GM12878 (cell line): ENCODE results near the gene CASR. TPM values are rescaled to one million over a fixed set of nuclear protein-coding genes. Genes with fewer than 3 reads are reported as not detected.

ENCODE experiments used
- ATF7 ChIP-seq: fragments of 450-650 bp; IDR thresholded peaks from 2 replicates; pipeline ENCODE4 v1.6.1; 2016; ENCODE audit warnings: low read depth, mild to moderate bottlenecking
- BMI1 ChIP-seq: fragments of 450-650 bp; IDR thresholded peaks from 2 replicates; pipeline ENCODE4 v1.6.1; 2016; ENCODE audit warnings: mild to moderate bottlenecking, moderate library complexity, borderline replicate concordance
- BRCA1 ChIP-seq: IDR thresholded peaks from 2 replicates; pipeline ENCODE4 v1.6.1; 2011; ENCODE audit warnings: low read depth, low read length, improper control_type of control experiment
- CBX3 ChIP-seq: fragments of 200-600 bp; sonication (generic); IDR thresholded peaks from 2 replicates; pipeline ENCODE4 v1.6.1; 2016; ENCODE audit warnings: low read depth, borderline replicate concordance
- CHD4 ChIP-seq: fragments of 200-600 bp; sonication (generic); IDR thresholded peaks from 2 replicates; pipeline ENCODE4 v1.6.1; 2016; ENCODE audit warnings: mild to moderate bottlenecking
- CREM ChIP-seq: IDR thresholded peaks from 2 replicates; pipeline ENCODE4 v1.6.1; 2014; ENCODE audit warnings: antibody characterized with exemption, low read depth
- FOXM1 ChIP-seq: IDR thresholded peaks from 2 replicates; pipeline ENCODE4 v1.6.1; 2012; ENCODE audit warnings: low read depth, mild to moderate bottlenecking, inconsistent platforms, low read length, moderate library complexity
- IKZF1 ChIP-seq: fragments of 450-650 bp; conservative IDR thresholded peaks from 2 replicates; pipeline ENCODE4 v1.6.1; 2017; ENCODE audit warnings: antibody characterized with exemption, mild to moderate bottlenecking
- KLF5 ChIP-seq: fragments of 450-650 bp; IDR thresholded peaks from 2 replicates; pipeline ENCODE4 v1.6.1; 2014; ENCODE audit warnings: mild to moderate bottlenecking; ENCODE audit not compliant: partially characterized antibody
- NBN ChIP-seq: fragments of 450-650 bp; IDR thresholded peaks from 2 replicates; pipeline ENCODE4 v1.6.1; 2016
- PML ChIP-seq: IDR thresholded peaks from 2 replicates; pipeline ENCODE4 v1.6.1; 2012; ENCODE audit warnings: low read length, inconsistent platforms
- POLR2AphosphoS5 ChIP-seq: IDR thresholded peaks from 2 replicates; pipeline ENCODE4 v1.6.1; 2011; ENCODE audit warnings: mild to moderate bottlenecking, low read length, inconsistent platforms
- RAD21 ChIP-seq: IDR thresholded peaks from 2 replicates; pipeline ENCODE4 v1.6.1; 2011; ENCODE audit warnings: mild to moderate bottlenecking, low read depth, low read length, moderate library complexity; ENCODE audit not compliant: insufficient read depth
- SMAD5 ChIP-seq: IDR thresholded peaks from 2 replicates; pipeline ENCODE4 v1.6.1; 2016; ENCODE audit warnings: antibody characterized with exemption, low read depth
- YBX1 ChIP-seq: fragments of 450-650 bp; IDR thresholded peaks from 2 replicates; pipeline ENCODE4 v1.6.1; 2016; ENCODE audit warnings: antibody characterized with exemption
- ZNF622 ChIP-seq: fragments of 450-650 bp; IDR thresholded peaks from 2 replicates; pipeline ENCODE4 v1.6.1; 2017; ENCODE audit warnings: mild to moderate bottlenecking, inconsistent platforms
- ZSCAN29 ChIP-seq: fragments of 450-650 bp; IDR thresholded peaks from 2 replicates; pipeline ENCODE4 v1.6.1; 2017; ENCODE audit warnings: mild to moderate bottlenecking, moderate library complexity
- polyA plus RNA-seq, 11 experiments: library from polyadenylated mRNA; depleted of rRNA in 4 of 11; unstranded in 6 of 11; stranded (reverse) in 5 of 11; fragments of >200 nt; fragmentation: Nextera tagmentation in 4 of 11; fragmentation: Illumina TruSeq in 1 of 11; extraction: Ambion mirVana in 4 of 11; extraction: Trizol in 1 of 11; gene quantifications; 1 replicate in 1 of 11; 2 replicates in 10 of 11; pipeline versions ENCODE4 v1.2.1 to v1.2.3, GENCODE V29; 2011 to 2016; ENCODE audit warnings: inconsistent platforms in 2 of 11, missing spikeins in 2 of 11, low read depth in 1 of 11
- total RNA-seq, 4 experiments: library from RNA; depleted of rRNA in 3 of 4; stranded (reverse); fragments of >200 nt in 3 of 4; fragmentation: Illumina TruSeq in 1 of 4; extraction: Trizol in 1 of 4; gene quantifications; 2 replicates each; pipeline versions ENCODE4 v1.2.1 to v1.2.3, GENCODE V29; 2013 to 2021
- TF ChIP-seq, protein P1 (sequence below): IDR thresholded peaks from 2 replicates; pipeline ENCODE4 v1.6.1; 2012; ENCODE audit warnings: low read length, inconsistent platforms
- TF ChIP-seq, protein P2 (sequence below): IDR thresholded peaks from 2 replicates; pipeline ENCODE4 v1.6.1; 2012; ENCODE audit warnings: low read depth, low read length, improper control_type of control experiment
- TF ChIP-seq, protein P3 (sequence below): fragments of 450-650 bp; IDR thresholded peaks from 2 replicates; pipeline ENCODE4 v1.6.1; 2017; ENCODE audit warnings: antibody characterized with exemption, mild to moderate bottlenecking, moderate library complexity
- TF ChIP-seq, protein P4 (sequence below), 3 experiments: IDR thresholded peaks in 2 of 3; conservative IDR thresholded peaks in 1 of 3; 2 replicates each; pipeline ENCODE4 v1.5.1; 2011; ENCODE audit warnings: low read depth in 3 of 3, low read length in 3 of 3, mild to moderate bottlenecking in 3 of 3, control low read depth in 2 of 3, moderate library complexity in 2 of 3, inconsistent platforms in 1 of 3, mixed read lengths in 1 of 3; ENCODE audit not compliant: control insufficient read depth in 2 of 3, insufficient read depth in 1 of 3; ENCODE audit errors: extremely low read depth in 1 of 3
- TF ChIP-seq, protein P5 (sequence below): fragments of 450-650 bp; formaldehyde crosslinking; IDR thresholded peaks from 2 replicates; pipeline ENCODE4 v1.4.0; 2022; ENCODE audit warnings: mild to moderate bottlenecking, moderate library complexity

Gene CASR
- total and polyA plus RNA-seq, 10 of the 15 experiments (the other 5 are each of a cell fraction or from before 2014, with no cell fraction given): 0.04 to 0.37 (median 0.11) TPM

DNA sequence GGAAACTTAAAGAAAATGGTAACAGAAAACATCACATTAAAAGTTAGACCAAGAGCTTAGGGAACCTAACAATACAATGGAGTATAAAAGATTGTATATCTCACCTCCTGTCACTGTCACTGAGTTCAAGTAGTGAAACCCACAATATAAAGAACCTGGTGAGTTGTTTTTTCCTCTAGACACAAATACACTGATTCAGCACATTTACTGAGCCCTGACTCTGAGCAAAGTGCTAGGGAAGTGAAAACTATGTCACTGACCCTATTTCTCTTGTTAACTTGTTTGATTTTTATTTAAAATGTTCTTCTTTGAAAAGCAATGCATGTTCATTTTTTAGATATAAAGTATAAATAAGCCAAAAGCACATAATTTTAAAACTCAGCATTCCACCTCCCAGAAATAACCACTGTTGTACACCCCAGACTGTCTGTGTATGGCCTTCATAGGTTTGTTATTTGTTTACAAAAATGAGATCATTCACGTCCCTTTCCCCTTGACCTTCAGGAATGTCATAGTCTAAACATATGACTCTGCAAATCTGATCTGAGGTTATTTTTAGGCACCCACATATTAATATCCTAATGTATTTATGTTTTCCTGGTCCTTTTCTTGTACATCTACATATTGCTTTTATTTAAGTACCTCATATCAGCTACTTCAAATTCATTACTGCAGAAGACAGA, 72.4 kb downstream of the CASR start (continued):
- TF ChIP-seq, protein P1, sequence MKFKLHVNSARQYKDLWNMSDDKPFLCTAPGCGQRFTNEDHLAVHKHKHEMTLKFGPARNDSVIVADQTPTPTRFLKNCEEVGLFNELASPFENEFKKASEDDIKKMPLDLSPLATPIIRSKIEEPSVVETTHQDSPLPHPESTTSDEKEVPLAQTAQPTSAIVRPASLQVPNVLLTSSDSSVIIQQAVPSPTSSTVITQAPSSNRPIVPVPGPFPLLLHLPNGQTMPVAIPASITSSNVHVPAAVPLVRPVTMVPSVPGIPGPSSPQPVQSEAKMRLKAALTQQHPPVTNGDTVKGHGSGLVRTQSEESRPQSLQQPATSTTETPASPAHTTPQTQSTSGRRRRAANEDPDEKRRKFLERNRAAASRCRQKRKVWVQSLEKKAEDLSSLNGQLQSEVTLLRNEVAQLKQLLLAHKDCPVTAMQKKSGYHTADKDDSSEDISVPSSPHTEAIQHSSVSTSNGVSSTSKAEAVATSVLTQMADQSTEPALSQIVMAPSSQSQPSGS: no peak
- TF ChIP-seq CREM (no peak), IKZF1 (no peak; the same call in 1 of the 2 replicates), YBX1 (no peak), KLF5 (no peak), ZNF622 (no peak), POLR2AphosphoS5 (no peak), NBN (peak; percentile 49; the same call in 1 of the 2 replicates), ATF7 (peak; percentile 79), CHD4 (no peak), RAD21 (no peak), SMAD5 (no peak), PML (no peak), ZSCAN29 (no peak), CBX3 (no peak), FOXM1 (no peak), BRCA1 (no peak), BMI1 (no peak)
- TF ChIP-seq, protein P2, sequence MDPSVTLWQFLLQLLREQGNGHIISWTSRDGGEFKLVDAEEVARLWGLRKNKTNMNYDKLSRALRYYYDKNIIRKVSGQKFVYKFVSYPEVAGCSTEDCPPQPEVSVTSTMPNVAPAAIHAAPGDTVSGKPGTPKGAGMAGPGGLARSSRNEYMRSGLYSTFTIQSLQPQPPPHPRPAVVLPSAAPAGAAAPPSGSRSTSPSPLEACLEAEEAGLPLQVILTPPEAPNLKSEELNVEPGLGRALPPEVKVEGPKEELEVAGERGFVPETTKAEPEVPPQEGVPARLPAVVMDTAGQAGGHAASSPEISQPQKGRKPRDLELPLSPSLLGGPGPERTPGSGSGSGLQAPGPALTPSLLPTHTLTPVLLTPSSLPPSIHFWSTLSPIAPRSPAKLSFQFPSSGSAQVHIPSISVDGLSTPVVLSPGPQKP: no peak
- TF ChIP-seq, protein P3, sequence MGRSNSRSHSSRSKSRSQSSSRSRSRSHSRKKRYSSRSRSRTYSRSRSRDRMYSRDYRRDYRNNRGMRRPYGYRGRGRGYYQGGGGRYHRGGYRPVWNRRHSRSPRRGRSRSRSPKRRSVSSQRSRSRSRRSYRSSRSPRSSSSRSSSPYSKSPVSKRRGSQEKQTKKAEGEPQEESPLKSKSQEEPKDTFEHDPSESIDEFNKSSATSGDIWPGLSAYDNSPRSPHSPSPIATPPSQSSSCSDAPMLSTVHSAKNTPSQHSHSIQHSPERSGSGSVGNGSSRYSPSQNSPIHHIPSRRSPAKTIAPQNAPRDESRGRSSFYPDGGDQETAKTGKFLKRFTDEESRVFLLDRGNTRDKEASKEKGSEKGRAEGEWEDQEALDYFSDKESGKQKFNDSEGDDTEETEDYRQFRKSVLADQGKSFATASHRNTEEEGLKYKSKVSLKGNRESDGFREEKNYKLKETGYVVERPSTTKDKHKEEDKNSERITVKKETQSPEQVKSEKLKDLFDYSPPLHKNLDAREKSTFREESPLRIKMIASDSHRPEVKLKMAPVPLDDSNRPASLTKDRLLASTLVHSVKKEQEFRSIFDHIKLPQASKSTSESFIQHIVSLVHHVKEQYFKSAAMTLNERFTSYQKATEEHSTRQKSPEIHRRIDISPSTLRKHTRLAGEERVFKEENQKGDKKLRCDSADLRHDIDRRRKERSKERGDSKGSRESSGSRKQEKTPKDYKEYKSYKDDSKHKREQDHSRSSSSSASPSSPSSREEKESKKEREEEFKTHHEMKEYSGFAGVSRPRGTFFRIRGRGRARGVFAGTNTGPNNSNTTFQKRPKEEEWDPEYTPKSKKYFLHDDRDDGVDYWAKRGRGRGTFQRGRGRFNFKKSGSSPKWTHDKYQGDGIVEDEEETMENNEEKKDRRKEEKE: no peak
- TF ChIP-seq, protein P4, sequence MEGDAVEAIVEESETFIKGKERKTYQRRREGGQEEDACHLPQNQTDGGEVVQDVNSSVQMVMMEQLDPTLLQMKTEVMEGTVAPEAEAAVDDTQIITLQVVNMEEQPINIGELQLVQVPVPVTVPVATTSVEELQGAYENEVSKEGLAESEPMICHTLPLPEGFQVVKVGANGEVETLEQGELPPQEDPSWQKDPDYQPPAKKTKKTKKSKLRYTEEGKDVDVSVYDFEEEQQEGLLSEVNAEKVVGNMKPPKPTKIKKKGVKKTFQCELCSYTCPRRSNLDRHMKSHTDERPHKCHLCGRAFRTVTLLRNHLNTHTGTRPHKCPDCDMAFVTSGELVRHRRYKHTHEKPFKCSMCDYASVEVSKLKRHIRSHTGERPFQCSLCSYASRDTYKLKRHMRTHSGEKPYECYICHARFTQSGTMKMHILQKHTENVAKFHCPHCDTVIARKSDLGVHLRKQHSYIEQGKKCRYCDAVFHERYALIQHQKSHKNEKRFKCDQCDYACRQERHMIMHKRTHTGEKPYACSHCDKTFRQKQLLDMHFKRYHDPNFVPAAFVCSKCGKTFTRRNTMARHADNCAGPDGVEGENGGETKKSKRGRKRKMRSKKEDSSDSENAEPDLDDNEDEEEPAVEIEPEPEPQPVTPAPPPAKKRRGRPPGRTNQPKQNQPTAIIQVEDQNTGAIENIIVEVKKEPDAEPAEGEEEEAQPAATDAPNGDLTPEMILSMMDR (IDR thresholded peaks at IDR 0.05 in 2 of 3, conservative IDR thresholded peaks at IDR 0.05 in 1 of 3; ENCODE audit: control insufficient read depth in 2 of 3, extremely low read depth in 1 of 3, insufficient read depth in 1 of 3, low read depth in 3 of 3, low read length in 3 of 3): no peak
- TF ChIP-seq, protein P5, sequence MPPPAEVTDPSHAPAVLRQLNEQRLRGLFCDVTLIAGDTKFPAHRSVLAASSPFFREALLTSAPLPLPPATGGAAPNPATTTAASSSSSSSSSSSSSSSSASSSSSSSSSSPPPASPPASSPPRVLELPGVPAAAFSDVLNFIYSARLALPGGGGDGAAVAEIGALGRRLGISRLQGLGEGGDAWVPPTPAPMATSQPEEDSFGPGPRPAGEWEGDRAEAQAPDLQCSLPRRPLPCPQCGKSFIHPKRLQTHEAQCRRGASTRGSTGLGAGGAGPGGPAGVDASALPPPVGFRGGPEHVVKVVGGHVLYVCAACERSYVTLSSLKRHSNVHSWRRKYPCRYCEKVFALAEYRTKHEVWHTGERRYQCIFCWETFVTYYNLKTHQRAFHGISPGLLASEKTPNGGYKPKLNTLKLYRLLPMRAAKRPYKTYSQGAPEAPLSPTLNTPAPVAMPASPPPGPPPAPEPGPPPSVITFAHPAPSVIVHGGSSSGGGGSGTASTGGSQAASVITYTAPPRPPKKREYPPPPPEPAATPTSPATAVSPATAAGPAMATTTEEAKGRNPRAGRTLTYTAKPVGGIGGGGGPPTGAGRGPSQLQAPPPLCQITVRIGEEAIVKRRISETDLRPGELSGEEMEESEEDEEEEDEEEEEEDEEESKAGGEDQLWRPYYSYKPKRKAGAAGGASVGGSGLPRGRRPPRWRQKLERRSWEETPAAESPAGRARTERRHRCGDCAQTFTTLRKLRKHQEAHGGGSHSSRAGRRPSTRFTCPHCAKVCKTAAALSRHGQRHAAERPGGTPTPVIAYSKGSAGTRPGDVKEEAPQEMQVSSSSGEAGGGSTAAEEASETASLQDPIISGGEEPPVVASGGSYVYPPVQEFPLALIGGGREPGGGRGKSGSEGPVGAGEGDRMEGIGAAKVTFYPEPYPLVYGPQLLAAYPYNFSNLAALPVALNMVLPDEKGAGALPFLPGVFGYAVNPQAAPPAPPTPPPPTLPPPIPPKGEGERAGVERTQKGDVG (CRISPR knock-in tag): no peak
